Measurements from ENCODE around the gene UXS1. TPM values are rescaled to one million over a fixed set of nuclear protein-coding genes. Genes with fewer than 3 reads are reported as not detected.

The UXS1 gene
- total RNA-seq, 2 donors from 2014 or later, result 31.0 to 34.4 TPM

- H3K9ac ChIP-seq (ENCODE audit: low read depth in 2 of 2, low read length in 2 of 2), result no peak overlapping the region
- H3K4me3 ChIP-seq, result no peak overlapping the region
- H3K36me3 ChIP-seq, result no peaks in the 10 kb centered on the region
- no peak overlapping the region for H3K27ac ChIP-seq
- no peaks in the 10 kb centered on the region for H3K9me3 ChIP-seq
- no peaks in the 10 kb centered on the region for H3K4me1 ChIP-seq
- no peaks in the 10 kb centered on the region for H3K27me3 ChIP-seq
- no peak for DNase-seq
- TF ChIP-seq CTCF (IDR thresholded peaks at IDR 0.05), result no peak
- intact Hi-C loops (cut with DNase I), result loop anchor here (5.0 to 10.0 kb wide), 2 partner anchors 367 to 435 kb away; no protein-coding TSS in a partner anchor
Observed at GRCh38 chr2:106107509-106108131, 86.5 kb downstream of the UXS1 start.

- intact Hi-C loops (cut with DNase I), result loop anchor here (5.0 to 10.0 kb wide), 2 partner anchors 368 to 435 kb away; no protein-coding TSS in a partner anchor
- Histone ChIP-seq H3K9ac (ENCODE audit: low read depth in 2 of 2, low read length in 2 of 2) (no peak overlapping the region), H3K27ac (no peak overlapping the region), H3K4me3 (no peak overlapping the region), H3K4me1 (no peaks in the 10 kb centered on the region), H3K27me3 (no peaks in the 10 kb centered on the region), H3K36me3 (no peaks in the 10 kb centered on the region), H3K9me3 (no peaks in the 10 kb centered on the region)
- DNase-seq, result no peak
- TF ChIP-seq CTCF (IDR thresholded peaks at IDR 0.05), result no peak
Observed at GRCh38 chr2:106106622-106107508, 87.2 kb downstream of the UXS1 start.

- Histone ChIP-seq H3K36me3 (no peaks in the 10 kb centered on the region), H3K9me3 (no peaks in the 10 kb centered on the region), H3K4me1 (no peaks in the 10 kb centered on the region), H3K27ac (no peak overlapping the region), H3K4me3 (no peak overlapping the region), H3K27me3 (no peaks in the 10 kb centered on the region), H3K9ac (ENCODE audit: low read depth in 2 of 2, low read length in 2 of 2) (no peak overlapping the region)
- intact Hi-C loops (cut with DNase I), result loop anchor here (5.0 to 10.0 kb wide), 2 partner anchors 369 to 437 kb away; no protein-coding TSS in a partner anchor
- no peak for DNase-seq
- TF ChIP-seq CTCF (IDR thresholded peaks at IDR 0.05), result no peak
Observed at GRCh38 chr2:106105151-106105922, 88.8 kb downstream of the UXS1 start.

- Histone ChIP-seq H3K4me1 (no peaks in the 10 kb centered on the region), H3K4me3 (no peak overlapping the region), H3K27me3 (no peaks in the 10 kb centered on the region), H3K27ac (no peak overlapping the region), H3K9ac (ENCODE audit: low read depth in 2 of 2, low read length in 2 of 2) (no peak overlapping the region), H3K9me3 (no peaks in the 10 kb centered on the region), H3K36me3 (no peaks in the 10 kb centered on the region)
- intact Hi-C loops (cut with DNase I), result loop anchor here (5.0 to 10.0 kb wide), 3 partner anchors 370 to 478 kb away; no protein-coding TSS in a partner anchor
- peak; percentile 87 for TF ChIP-seq CTCF (IDR thresholded peaks at IDR 0.05)
- peak; percentile 62 for DNase-seq
Observed at GRCh38 chr2:106104332-106105062, 89.6 kb downstream of the UXS1 start.
